HEK293 (cell line): ENCODE results near the gene OR2D3.

Experiments
- CTCF ChIA-PET: fragments of 350-600 bp; formaldehyde crosslinking; extraction: SDS; loops from one replicate; lab custom pipeline; 2021; ENCODE audit warnings: antibody characterized with exemption; lab: Yijun Ruan, JAX
- POLR2A ChIA-PET: fragments of 300-600 bp; formaldehyde crosslinking; extraction: SDS; loops from one replicate; lab custom pipeline; 2020; ENCODE audit warnings: antibody characterized with exemption, inconsistent platforms; lab: Yijun Ruan, JAX
- H3K27ac ChIP-seq: fragments of 200-500 bp; sonication (Bioruptor generic); 2 replicates; pipeline ENCODE4 v1.5.1; 2014; ENCODE audit warnings: low read depth, low read length, control low read depth, inconsistent platforms; ENCODE audit errors: extremely low read depth
- H3K36me3 ChIP-seq, 2 experiments: fragments of 200-500 bp in 1 of 2; sonication (Bioruptor generic) in 1 of 2; 1 replicate in 1 of 2; 2 replicates in 1 of 2; pipeline ENCODE4 v1.5.1; 2014 to 2017; ENCODE audit warnings: inconsistent platforms in 2 of 2, low read length in 2 of 2; ENCODE audit not compliant: control insufficient read depth in 2 of 2, insufficient read depth in 1 of 2
- H3K4me1 ChIP-seq: fragments of 200-500 bp; sonication (Bioruptor generic); 2 replicates; pipeline ENCODE4 v1.5.1; 2014; ENCODE audit warnings: mild to moderate bottlenecking, low read length, inconsistent platforms; ENCODE audit not compliant: control insufficient read depth, insufficient read depth
- H3K4me3 ChIP-seq: 2 replicates; pipeline ENCODE4 v1.5.1; 2011; ENCODE audit warnings: low read depth, mild to moderate bottlenecking, control low read depth, low read length, moderate library complexity
- H3K9me3 ChIP-seq: fragments of 200-500 bp; sonication (Bioruptor generic); 2 replicates; pipeline ENCODE4 v1.5.1; 2014; ENCODE audit warnings: low read depth, low read length, inconsistent platforms; ENCODE audit not compliant: control insufficient read depth, insufficient read depth
- AEBP2 ChIP-seq: fragments of 450-650 bp; formaldehyde crosslinking; IDR thresholded peaks from 2 replicates; pipeline ENCODE4 v1.5.1; 2016; ENCODE audit warnings: missing biosample characterization, missing genetic modification characterization, borderline replicate concordance
- BCL11B ChIP-seq: fragments of 450-650 bp; formaldehyde crosslinking; IDR thresholded peaks from 2 replicates; pipeline ENCODE4 v1.5.1; 2016; ENCODE audit warnings: low read depth, missing biosample characterization, missing genetic modification characterization
- FEZF1 ChIP-seq: fragments of 450-650 bp; formaldehyde crosslinking; IDR thresholded peaks from 2 replicates; pipeline ENCODE4 v1.5.1; 2016; ENCODE audit warnings: missing biosample characterization, missing genetic modification characterization
- KLF10 ChIP-seq: fragments of 450-650 bp; IDR thresholded peaks from 2 replicates; pipeline ENCODE4 v1.5.1; 2018; ENCODE audit warnings: missing biosample characterization, mild to moderate bottlenecking, missing genetic modification characterization
- OVOL3 ChIP-seq: fragments of 450-650 bp; formaldehyde crosslinking; IDR thresholded peaks from 2 replicates; pipeline ENCODE4 v1.5.1; 2016; ENCODE audit warnings: missing biosample characterization, missing genetic modification characterization
- YY1 ChIP-seq: fragments of 450-650 bp; formaldehyde crosslinking; IDR thresholded peaks from 2 replicates; pipeline ENCODE4 v1.5.1; 2018; ENCODE audit warnings: missing biosample characterization, missing genetic modification characterization
- ZBTB11 ChIP-seq: fragments of 450-650 bp; formaldehyde crosslinking; conservative IDR thresholded peaks from 2 replicates; pipeline ENCODE4 v1.5.1; 2016; ENCODE audit warnings: low read depth, missing biosample characterization, missing genetic modification characterization
- ZBTB7A ChIP-seq: fragments of 450-650 bp; formaldehyde crosslinking; IDR thresholded peaks from 2 replicates; pipeline ENCODE4 v1.5.1; 2016; ENCODE audit warnings: low read depth, missing biosample characterization, missing genetic modification characterization
- ZFHX2 ChIP-seq: fragments of 450-650 bp; formaldehyde crosslinking; conservative IDR thresholded peaks from 2 replicates; pipeline ENCODE4 v1.5.1; 2016; ENCODE audit warnings: missing biosample characterization, missing genetic modification characterization
- ZFP3 ChIP-seq: fragments of 450-650 bp; formaldehyde crosslinking; IDR thresholded peaks from 2 replicates; pipeline ENCODE4 v1.5.1; 2016; ENCODE audit warnings: low read depth, missing biosample characterization, missing genetic modification characterization
- ZNF132 ChIP-seq: fragments of 450-650 bp; formaldehyde crosslinking; IDR thresholded peaks from 2 replicates; pipeline ENCODE4 v1.5.1; 2017; ENCODE audit warnings: missing biosample characterization, missing genetic modification characterization, borderline replicate concordance
- ZNF184 ChIP-seq: fragments of 450-650 bp; IDR thresholded peaks from 2 replicates; pipeline ENCODE4 v1.5.1; 2018; ENCODE audit warnings: missing biosample characterization, mild to moderate bottlenecking, missing genetic modification characterization
- ZNF19 ChIP-seq: fragments of 450-650 bp; formaldehyde crosslinking; IDR thresholded peaks from 2 replicates; pipeline ENCODE4; 2016; ENCODE audit warnings: missing biosample characterization, missing genetic modification characterization, low read depth
- ZNF2 ChIP-seq: fragments of 450-650 bp; formaldehyde crosslinking; IDR thresholded peaks from 2 replicates; pipeline ENCODE4 v1.5.1; 2016; ENCODE audit warnings: missing biosample characterization, missing genetic modification characterization
- ZNF223 ChIP-seq: fragments of 450-650 bp; formaldehyde crosslinking; IDR thresholded peaks from 2 replicates; pipeline ENCODE4 v1.5.1; 2016; ENCODE audit warnings: missing biosample characterization, missing genetic modification characterization
- ZNF350 ChIP-seq: fragments of 450-650 bp; formaldehyde crosslinking; IDR thresholded peaks from 2 replicates; pipeline ENCODE4 v1.5.0; 2017; ENCODE audit warnings: missing biosample characterization, mild to moderate bottlenecking, missing genetic modification characterization
- ZNF366 ChIP-seq: fragments of 450-650 bp; formaldehyde crosslinking; conservative IDR thresholded peaks from 2 replicates; pipeline ENCODE4 v1.5.1; 2016; ENCODE audit warnings: missing biosample characterization, missing genetic modification characterization
- ZNF394 ChIP-seq: fragments of 450-650 bp; formaldehyde crosslinking; IDR thresholded peaks from 2 replicates; pipeline ENCODE4 v1.5.1; 2016; ENCODE audit warnings: missing biosample characterization, missing genetic modification characterization, mild to moderate bottlenecking, moderate library complexity, borderline replicate concordance
- ZNF398 ChIP-seq: fragments of 450-650 bp; formaldehyde crosslinking; IDR thresholded peaks from 2 replicates; pipeline ENCODE4 v1.5.1; 2017; ENCODE audit warnings: missing biosample characterization, missing genetic modification characterization
- ZNF514 ChIP-seq: fragments of 450-650 bp; formaldehyde crosslinking; IDR thresholded peaks from 2 replicates; pipeline ENCODE4 v1.5.1; 2016; ENCODE audit warnings: missing biosample characterization, missing genetic modification characterization
- ZNF558 ChIP-seq: fragments of 450-650 bp; formaldehyde crosslinking; IDR thresholded peaks from 2 replicates; pipeline ENCODE4 v1.5.1; 2016; ENCODE audit warnings: missing biosample characterization, missing genetic modification characterization
- ZNF600 ChIP-seq: fragments of 450-650 bp; formaldehyde crosslinking; IDR thresholded peaks from 2 replicates; pipeline ENCODE4 v1.5.1; 2016; ENCODE audit warnings: missing biosample characterization, missing genetic modification characterization
- ZNF624 ChIP-seq: fragments of 450-650 bp; formaldehyde crosslinking; IDR thresholded peaks from 2 replicates; pipeline ENCODE4 v1.5.1; 2017; ENCODE audit warnings: missing biosample characterization, missing genetic modification characterization
- ZNF654 ChIP-seq: fragments of 450-650 bp; formaldehyde crosslinking; IDR thresholded peaks from 2 replicates; pipeline ENCODE4 v1.5.1; 2016; ENCODE audit warnings: low read depth, missing biosample characterization, missing genetic modification characterization
- ZNF658 ChIP-seq: fragments of 450-650 bp; formaldehyde crosslinking; IDR thresholded peaks from 2 replicates; pipeline ENCODE4; 2016; ENCODE audit warnings: missing biosample characterization, missing genetic modification characterization
- ZNF670 ChIP-seq: fragments of 450-650 bp; formaldehyde crosslinking; IDR thresholded peaks from 2 replicates; pipeline ENCODE4 v1.5.1; 2016; ENCODE audit warnings: missing biosample characterization, missing genetic modification characterization, low read depth
- ZNF692 ChIP-seq: fragments of 450-650 bp; formaldehyde crosslinking; IDR thresholded peaks from 2 replicates; pipeline ENCODE4 v1.5.1; 2016; ENCODE audit warnings: missing biosample characterization, missing genetic modification characterization

The OR2D3 gene

GRCh38 chr11:6931146-6931713 lies 10.4 kb downstream of the OR2D3 start:
- Histone ChIP-seq H3K9me3 (no peaks in the 10 kb centered on the region), H3K4me3 (no peak overlapping the region)
- TF ChIP-seq ZNF600 (tag by site-specific recombination) (no peak), ZNF654 (tag by site-specific recombination) (no peak), ZNF223 (tag by site-specific recombination) (no peak), FEZF1 (tag by site-specific recombination) (no peak), ZNF132 (tag by site-specific recombination) (no peak), ZNF514 (tag by site-specific recombination) (no peak), ZNF692 (no peak), AEBP2 (no peak), OVOL3 (tag by site-specific recombination) (no peak), ZNF2 (tag by site-specific recombination) (no peak), KLF10 (tag by site-specific recombination) (no peak), ZNF624 (tag by site-specific recombination) (no peak), ZNF184 (tag by site-specific recombination) (no peak), ZNF350 (tag by site-specific recombination) (no peak), ZNF558 (tag by site-specific recombination) (no peak), ZNF398 (tag by site-specific recombination) (no peak), ZNF366 (tag by site-specific recombination) (no peak)
- TF ChIP-seq, all 188 proteins: peak for 0
- Histone ChIP-seq H3K27ac (no peak overlapping the region), H3K4me1 (no peaks in the 10 kb centered on the region), H3K36me3 (peaks cover 0 to 24% of the 10 kb centered on the region in 2 experiments; a peak in 1 of 3 replicates)
- ChIA-PET POLR2A (no interaction called here), CTCF (no interaction called here)

GRCh38 chr11:6932145-6932544 lies 11.3 kb downstream of the OR2D3 start:
- CTCF ChIA-PET: no interaction called here
- POLR2A ChIA-PET: no interaction called here
- no peak overlapping the region for H3K4me3 ChIP-seq
- H3K27ac ChIP-seq: no peak overlapping the region
- H3K4me1 ChIP-seq: no peaks in the 10 kb centered on the region
- no peaks in the 10 kb centered on the region for H3K9me3 ChIP-seq
- peaks cover 0 to 24% of the 10 kb centered on the region in 2 experiments; a peak in 1 of 3 replicates for H3K36me3 ChIP-seq
- TF ChIP-seq BCL11B (no peak), ZBTB7A (no peak), ZNF19 (no peak), YY1 (tag by site-specific recombination) (no peak), ZNF658 (tag by site-specific recombination) (no peak), ZBTB11 (tag by site-specific recombination) (no peak), ZNF394 (tag by site-specific recombination) (no peak), ZNF670 (tag by site-specific recombination) (no peak), ZFHX2 (tag by site-specific recombination) (no peak), ZFP3 (no peak)
